MM.1S (cell line): Measurements from ENCODE around the gene TERB1.

ENCODE experiments used
- EZH2 ChIP-seq: fragments of 300-600 bp; sonication (generic); optimal IDR thresholded peaks from 2 replicates; pipeline ENCODE3; 2017; ENCODE audit warnings: low read depth, mild to moderate bottlenecking, antibody characterized with exemption, low read length, mixed read lengths
- EZH2phosphoT487 ChIP-seq: fragments of 300-600 bp; sonication (generic); IDR thresholded peaks from 2 replicates; pipeline ENCODE4 v1.6.1; 2018; ENCODE audit warnings: antibody characterized with exemption, low read length
- TF ChIP-seq, protein P1 (sequence below): fragments of 300-600 bp; sonication (generic); IDR thresholded peaks from 2 replicates; pipeline ENCODE4 v1.5.1; 2016; ENCODE audit warnings: antibody characterized with exemption, low read length, mixed read lengths

DNA sequence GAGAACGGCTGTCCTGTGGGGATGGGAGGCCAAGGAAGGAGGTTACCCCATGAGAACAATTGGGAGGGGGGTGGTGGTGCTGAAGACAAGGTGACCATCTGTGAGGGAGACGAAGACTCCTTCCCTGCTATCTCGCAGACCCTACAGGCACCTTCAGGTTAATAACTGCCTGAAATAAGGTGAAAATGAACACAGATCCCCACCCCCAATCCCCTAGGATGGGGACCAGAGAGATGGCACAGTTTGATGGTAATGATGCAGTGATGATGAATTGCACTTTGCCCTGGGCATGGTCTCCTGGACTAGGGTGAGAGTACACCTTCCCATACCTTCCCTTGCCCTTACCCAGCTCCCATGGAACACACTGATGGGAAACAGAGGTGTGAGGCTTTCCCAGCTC lies 30.8 kb upstream of the TERB1 start:
- TF ChIP-seq, protein P1, sequence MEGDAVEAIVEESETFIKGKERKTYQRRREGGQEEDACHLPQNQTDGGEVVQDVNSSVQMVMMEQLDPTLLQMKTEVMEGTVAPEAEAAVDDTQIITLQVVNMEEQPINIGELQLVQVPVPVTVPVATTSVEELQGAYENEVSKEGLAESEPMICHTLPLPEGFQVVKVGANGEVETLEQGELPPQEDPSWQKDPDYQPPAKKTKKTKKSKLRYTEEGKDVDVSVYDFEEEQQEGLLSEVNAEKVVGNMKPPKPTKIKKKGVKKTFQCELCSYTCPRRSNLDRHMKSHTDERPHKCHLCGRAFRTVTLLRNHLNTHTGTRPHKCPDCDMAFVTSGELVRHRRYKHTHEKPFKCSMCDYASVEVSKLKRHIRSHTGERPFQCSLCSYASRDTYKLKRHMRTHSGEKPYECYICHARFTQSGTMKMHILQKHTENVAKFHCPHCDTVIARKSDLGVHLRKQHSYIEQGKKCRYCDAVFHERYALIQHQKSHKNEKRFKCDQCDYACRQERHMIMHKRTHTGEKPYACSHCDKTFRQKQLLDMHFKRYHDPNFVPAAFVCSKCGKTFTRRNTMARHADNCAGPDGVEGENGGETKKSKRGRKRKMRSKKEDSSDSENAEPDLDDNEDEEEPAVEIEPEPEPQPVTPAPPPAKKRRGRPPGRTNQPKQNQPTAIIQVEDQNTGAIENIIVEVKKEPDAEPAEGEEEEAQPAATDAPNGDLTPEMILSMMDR = no peak
- TF ChIP-seq EZH2 (no peak), EZH2phosphoT487 (no peak)
